Bronchial epithelial cell (primary cell): ENCODE data around the gene DNASE1L3. TPM values are rescaled to one million over a fixed set of nuclear protein-coding genes. Genes with fewer than 3 reads are reported as not detected.

Experiments
- DNase-seq: peaks from one replicate; pipeline ENCODE4 v3.0.0-alpha.2; 2010; ENCODE audit warnings: low read depth
- FAIRE-seq: peaks from 2 replicates; lab custom pipeline; 2011; peaks lifted over from hg19 to GRCh38; lab: Jason Lieb, UNC
- H3K27me3 ChIP-seq: 2 replicates; pipeline ENCODE4 v1.5.1; 2011; ENCODE audit warnings: low read length; ENCODE audit not compliant: control insufficient read depth, insufficient read depth
- H3K36me3 ChIP-seq: 2 replicates; pipeline ENCODE4 v1.5.1; 2011; ENCODE audit warnings: low read length; ENCODE audit not compliant: control insufficient read depth, insufficient read depth
- H3K4me3 ChIP-seq: 2 replicates; pipeline ENCODE4 v1.5.1; 2011; ENCODE audit warnings: mild to moderate bottlenecking, low read depth, low read length, control low read depth
- total RNA-seq: library from RNA; depleted of rRNA; stranded (reverse); fragments of >200 nt; gene quantifications from 2 replicates; pipeline ENCODE4 v1.2.1, GENCODE V29; 2014
- TF ChIP-seq, protein P1 (sequence below): IDR thresholded peaks from 2 replicates; pipeline ENCODE4 v1.5.1; 2011; ENCODE audit warnings: mild to moderate bottlenecking, moderate library complexity, low read length, control low read depth, inconsistent platforms; ENCODE audit not compliant: insufficient read depth, severe bottlenecking

Gene DNASE1L3
- total RNA-seq, 1 donor from 2014 or later, result not detected

DNA sequence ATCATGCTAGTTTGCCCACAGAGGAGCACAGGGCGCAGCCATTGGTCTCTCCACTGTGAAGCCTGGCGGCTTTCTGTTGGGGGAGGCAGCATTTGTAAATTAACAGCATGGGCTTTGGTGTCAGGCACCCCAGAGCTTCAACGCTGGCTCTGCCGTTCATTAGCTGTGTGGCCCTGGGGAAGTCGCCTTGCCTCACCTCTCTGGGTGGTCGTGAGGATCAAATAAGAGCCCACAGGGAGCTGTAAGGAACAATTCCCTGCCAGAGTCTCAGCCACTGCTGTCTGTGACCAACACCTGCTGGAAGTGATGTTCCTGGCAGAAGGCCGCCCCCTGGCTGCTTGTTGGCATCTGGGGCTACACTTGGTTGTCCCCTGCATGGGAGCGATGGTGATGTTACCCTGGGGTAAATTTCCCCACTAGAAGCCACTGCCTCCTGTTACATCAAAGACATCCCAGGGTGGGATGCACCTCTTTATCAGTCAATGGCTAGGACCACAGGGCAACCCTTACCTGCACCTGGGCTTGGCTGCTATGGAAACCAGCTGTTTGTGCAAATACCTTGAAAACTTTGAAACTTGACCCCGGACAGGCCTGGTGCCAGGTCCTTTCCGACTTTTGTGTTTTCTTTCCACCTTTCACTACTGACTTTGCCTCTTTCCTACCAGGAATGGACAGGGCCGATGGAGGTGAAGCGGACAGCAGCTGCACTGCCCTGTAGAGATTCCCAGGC lies 36.9 kb downstream of the DNASE1L3 start:
- FAIRE-seq, result no peak

DNA sequence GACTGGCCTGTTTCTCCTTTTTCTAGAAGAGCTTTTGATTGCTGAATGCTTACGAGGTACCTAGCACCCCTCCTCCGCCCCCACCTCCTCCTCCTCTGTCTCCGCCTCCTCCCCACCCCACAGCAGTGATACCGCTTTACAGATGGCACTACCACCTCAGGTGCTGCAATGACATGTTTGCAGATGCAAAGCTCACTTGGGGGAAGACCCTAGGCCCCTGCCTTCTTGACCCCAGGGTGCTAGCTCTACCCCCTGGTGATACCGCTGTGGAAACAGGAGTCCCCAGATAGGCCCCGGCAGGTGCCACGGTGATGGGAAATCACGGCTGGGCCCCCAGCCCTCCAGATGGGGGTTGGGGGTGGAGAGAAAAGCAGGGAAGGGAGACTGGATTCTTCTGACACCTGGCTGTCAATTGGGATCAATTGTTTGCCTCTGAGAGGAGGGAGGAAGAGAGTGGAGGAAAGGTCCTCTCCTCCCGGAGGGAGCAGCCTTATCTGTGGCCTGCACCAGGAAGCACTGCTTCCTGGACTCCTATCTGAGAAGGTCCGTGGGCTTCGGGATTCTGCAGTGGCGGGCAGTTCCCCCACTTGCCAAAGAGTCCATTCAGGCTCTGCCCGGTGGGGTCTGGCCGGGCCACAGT lies 37.6 kb downstream of the DNASE1L3 start:
- peaks cover 10% of the 10 kb centered on the region for H3K36me3 ChIP-seq
- no peak for FAIRE-seq

More for the DNA sequence above, 36.9 kb downstream of the DNASE1L3 start:
- H3K4me3 ChIP-seq, result no peak overlapping the region
- peak; percentile 38 for DNase-seq
- peaks cover 9% of the 10 kb centered on the region for H3K36me3 ChIP-seq
- no peaks in the 10 kb centered on the region for H3K27me3 ChIP-seq
- TF ChIP-seq, protein P1, sequence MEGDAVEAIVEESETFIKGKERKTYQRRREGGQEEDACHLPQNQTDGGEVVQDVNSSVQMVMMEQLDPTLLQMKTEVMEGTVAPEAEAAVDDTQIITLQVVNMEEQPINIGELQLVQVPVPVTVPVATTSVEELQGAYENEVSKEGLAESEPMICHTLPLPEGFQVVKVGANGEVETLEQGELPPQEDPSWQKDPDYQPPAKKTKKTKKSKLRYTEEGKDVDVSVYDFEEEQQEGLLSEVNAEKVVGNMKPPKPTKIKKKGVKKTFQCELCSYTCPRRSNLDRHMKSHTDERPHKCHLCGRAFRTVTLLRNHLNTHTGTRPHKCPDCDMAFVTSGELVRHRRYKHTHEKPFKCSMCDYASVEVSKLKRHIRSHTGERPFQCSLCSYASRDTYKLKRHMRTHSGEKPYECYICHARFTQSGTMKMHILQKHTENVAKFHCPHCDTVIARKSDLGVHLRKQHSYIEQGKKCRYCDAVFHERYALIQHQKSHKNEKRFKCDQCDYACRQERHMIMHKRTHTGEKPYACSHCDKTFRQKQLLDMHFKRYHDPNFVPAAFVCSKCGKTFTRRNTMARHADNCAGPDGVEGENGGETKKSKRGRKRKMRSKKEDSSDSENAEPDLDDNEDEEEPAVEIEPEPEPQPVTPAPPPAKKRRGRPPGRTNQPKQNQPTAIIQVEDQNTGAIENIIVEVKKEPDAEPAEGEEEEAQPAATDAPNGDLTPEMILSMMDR, result peak; percentile 66

DNA sequence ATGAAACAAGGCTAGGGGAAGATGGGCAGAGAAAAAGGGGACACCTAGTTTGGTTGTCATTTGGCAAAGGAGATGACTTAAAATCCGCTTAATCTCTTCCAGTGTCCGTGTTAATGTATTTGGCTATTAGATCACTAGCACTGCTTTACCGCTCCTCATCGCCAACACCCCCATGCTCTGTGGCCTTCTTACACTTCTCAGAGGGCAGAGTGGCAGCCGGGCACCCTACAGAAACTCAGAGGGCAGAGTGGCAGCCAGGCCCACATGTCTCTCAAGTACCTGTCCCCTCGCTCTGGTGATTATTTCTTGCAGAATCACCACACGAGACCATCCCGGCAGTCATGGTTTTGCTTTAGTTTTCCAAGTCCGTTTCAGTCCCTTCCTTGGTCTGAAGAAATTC lies 39.6 kb downstream of the DNASE1L3 start:
- Histone ChIP-seq H3K4me3 (no peak overlapping the region), H3K27me3 (no peaks in the 10 kb centered on the region), H3K36me3 (peaks cover 18% of the 10 kb centered on the region)
- TF ChIP-seq, protein P1, result no peak
- no peak for DNase-seq
- no peak for FAIRE-seq

More for the DNA sequence above, 37.6 kb downstream of the DNASE1L3 start:
- Histone ChIP-seq H3K27me3 (no peaks in the 10 kb centered on the region), H3K4me3 (no peak overlapping the region)
- DNase-seq, result no peak
- TF ChIP-seq, protein P1, result no peak

DNA sequence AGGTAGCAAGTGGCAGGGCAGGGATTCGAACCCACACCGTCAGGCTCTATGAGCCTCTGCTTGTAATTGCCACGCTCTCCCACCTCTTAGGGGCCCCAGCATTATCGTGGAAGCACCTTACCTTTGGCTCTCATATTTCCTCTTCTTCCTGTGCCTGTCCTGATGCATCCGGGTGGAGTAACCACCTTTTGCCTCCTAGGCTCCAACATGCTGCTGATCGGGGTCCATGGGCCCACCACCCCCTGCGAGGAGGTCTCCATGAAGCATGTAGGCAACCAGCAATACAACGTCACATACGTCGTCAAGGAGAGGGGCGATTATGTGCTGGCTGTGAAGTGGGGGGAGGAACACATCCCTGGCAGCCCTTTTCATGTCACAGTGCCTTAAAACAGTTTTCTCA lies 40.4 kb downstream of the DNASE1L3 start:
- Histone ChIP-seq H3K27me3 (no peaks in the 10 kb centered on the region), H3K4me3 (no peak overlapping the region), H3K36me3 (peaks cover 18% of the 10 kb centered on the region)
- TF ChIP-seq, protein P1, result no peak
- DNase-seq, result no peak
- no peak for FAIRE-seq

DNA sequence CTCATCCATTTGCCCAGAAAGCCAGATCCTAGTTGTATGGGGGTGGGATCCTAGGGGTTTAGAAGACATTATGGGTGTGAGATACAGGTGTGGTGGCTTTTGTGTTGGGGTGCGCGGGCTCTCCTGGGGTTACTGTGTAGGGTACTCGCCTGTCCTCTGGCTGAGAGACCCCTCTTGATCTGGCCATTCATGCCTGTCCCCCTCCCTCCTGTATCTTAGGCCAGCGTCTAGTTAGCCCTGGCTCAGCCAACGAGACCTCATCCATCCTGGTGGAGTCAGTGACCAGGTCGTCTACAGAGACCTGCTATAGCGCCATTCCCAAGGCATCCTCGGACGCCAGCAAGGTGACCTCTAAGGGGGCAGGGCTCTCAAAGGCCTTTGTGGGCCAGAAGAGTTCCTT lies 41.4 kb downstream of the DNASE1L3 start:
- peaks cover 27% of the 10 kb centered on the region for H3K36me3 ChIP-seq
- FAIRE-seq (no peak), DNase-seq (no peak)
- no peaks in the 10 kb centered on the region for H3K27me3 ChIP-seq
- no peak overlapping the region for H3K4me3 ChIP-seq
- TF ChIP-seq, protein P1, result no peak

DNA sequence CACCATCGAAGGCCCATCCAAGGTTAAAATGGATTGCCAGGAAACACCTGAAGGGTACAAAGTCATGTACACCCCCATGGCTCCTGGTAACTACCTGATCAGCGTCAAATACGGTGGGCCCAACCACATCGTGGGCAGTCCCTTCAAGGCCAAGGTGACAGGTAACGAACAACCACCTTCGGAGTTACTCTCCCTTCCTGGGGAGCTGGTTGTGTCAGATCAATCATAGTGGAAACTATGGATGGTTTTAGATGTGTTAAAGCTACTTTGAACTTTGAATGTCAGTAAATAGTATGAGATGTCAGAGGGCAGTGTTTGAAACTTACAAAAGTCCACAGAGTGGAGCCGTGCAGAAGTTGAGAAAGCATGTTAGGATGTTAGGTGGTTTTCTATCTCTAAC lies 42.3 kb downstream of the DNASE1L3 start:
- no peak for DNase-seq
- H3K36me3 ChIP-seq, result peaks cover 33% of the 10 kb centered on the region
- no peaks in the 10 kb centered on the region for H3K27me3 ChIP-seq
- TF ChIP-seq, protein P1, result no peak
- FAIRE-seq, result no peak
- no peak overlapping the region for H3K4me3 ChIP-seq
